Measurements from ENCODE around the gene SV2A. TPM values are rescaled to one million over a fixed set of nuclear protein-coding genes. Genes with fewer than 3 reads are reported as not detected.
"Not testable (repeated sequence)": the region's sequence is repeated elsewhere in the genome, so short reads cannot be mapped to it uniquely, and the experiment has no call there.

Gene SV2A
- 5.7 and 6.3 TPM in 2 replicates for total RNA-seq

- DNase-seq (ENCODE audit: low read depth, low spot score): no peak
Observed at GRCh38 chr1:149917571-149918144, at the start of gene SV2A. TSS of gene SV2A (minus strand) at chr1:149917844. CDS start at chr1:149913840, 4,004 bp downstream.

- no peak for DNase-seq (ENCODE audit: low read depth, low spot score)
Observed at GRCh38 chr1:149967041-149967440, 49.4 kb upstream of the SV2A start.

- DNase-seq (ENCODE audit: low read depth, low spot score): no peak
Observed at GRCh38 chr1:149966405-149966804, 48.8 kb upstream of the SV2A start.

- no peak for DNase-seq (ENCODE audit: low read depth, low spot score)
Observed at GRCh38 chr1:149965440-149965839, 47.8 kb upstream of the SV2A start.

GRCh38 chr1:149963358-149963757 lies 45.7 kb upstream of the SV2A start:
- DNase-seq (ENCODE audit: low read depth, low spot score): no peak

GRCh38 chr1:149962736-149963135 lies 45.1 kb upstream of the SV2A start:
- no peak for DNase-seq (ENCODE audit: low read depth, low spot score)

GRCh38 chr1:149962039-149962647 lies 44.5 kb upstream of the SV2A start:
- no peak for DNase-seq (ENCODE audit: low read depth, low spot score)

- DNase-seq (ENCODE audit: low read depth, low spot score): not testable (repeated sequence)
Observed at GRCh38 chr1:149957548-149957947, 39.9 kb upstream of the SV2A start.

- no peak for DNase-seq (ENCODE audit: low read depth, low spot score)
Observed at GRCh38 chr1:149949911-149950310, 32.3 kb upstream of the SV2A start.

GRCh38 chr1:149945206-149945605 lies 27.6 kb upstream of the SV2A start:
- no peak for DNase-seq (ENCODE audit: low read depth, low spot score)

GRCh38 chr1:149942885-149943284 lies 25.2 kb upstream of the SV2A start:
- DNase-seq (ENCODE audit: low read depth, low spot score): no peak

GRCh38 chr1:149942207-149942606 lies 24.6 kb upstream of the SV2A start:
- DNase-seq (ENCODE audit: low read depth, low spot score): no peak

GRCh38 chr1:149940427-149940826 lies 22.8 kb upstream of the SV2A start:
- no peak for DNase-seq (ENCODE audit: low read depth, low spot score)

- not testable (repeated sequence) for DNase-seq (ENCODE audit: low read depth, low spot score)
Observed at GRCh38 chr1:149938668-149939003, 21.0 kb upstream of the SV2A start.

GRCh38 chr1:149937759-149938158 lies 20.1 kb upstream of the SV2A start:
- DNase-seq (ENCODE audit: low read depth, low spot score): no peak

GRCh38 chr1:149936992-149937705 lies 19.5 kb upstream of the SV2A start:
- no peak for DNase-seq (ENCODE audit: low read depth, low spot score)

GRCh38 chr1:149936170-149936991 lies 18.7 kb upstream of the SV2A start, which contains the start of gene MTMR11:
TSS of gene MTMR11 (minus strand) at chr1:149936879. CDS start at chr1:149936647, 232 bp downstream.
- no peak for DNase-seq (ENCODE audit: low read depth, low spot score)

- DNase-seq (ENCODE audit: low read depth, low spot score): no peak
Observed at GRCh38 chr1:149934356-149934755, 16.7 kb upstream of the SV2A start.

- DNase-seq (ENCODE audit: low read depth, low spot score): no peak
Observed at GRCh38 chr1:149933208-149933607, 15.6 kb upstream of the SV2A start.

- no peak for DNase-seq (ENCODE audit: low read depth, low spot score)
Observed at GRCh38 chr1:149932474-149932873, 14.8 kb upstream of the SV2A start.

GRCh38 chr1:149931212-149931790 lies 13.7 kb upstream of the SV2A start:
- no peak for DNase-seq (ENCODE audit: low read depth, low spot score)

- no peak for DNase-seq (ENCODE audit: low read depth, low spot score)
Observed at GRCh38 chr1:149929856-149930255, 12.2 kb upstream of the SV2A start.

Data from pulmonary artery endothelial cell (primary cell).